ENCODE measurements around the gene GALNTL6. TPM values are rescaled to one million over a fixed set of nuclear protein-coding genes. Genes with fewer than 3 reads are reported as not detected.

The GALNTL6 gene
- total RNA-seq, 1 donor from 2014 or later, result 0.22 TPM

DNA sequence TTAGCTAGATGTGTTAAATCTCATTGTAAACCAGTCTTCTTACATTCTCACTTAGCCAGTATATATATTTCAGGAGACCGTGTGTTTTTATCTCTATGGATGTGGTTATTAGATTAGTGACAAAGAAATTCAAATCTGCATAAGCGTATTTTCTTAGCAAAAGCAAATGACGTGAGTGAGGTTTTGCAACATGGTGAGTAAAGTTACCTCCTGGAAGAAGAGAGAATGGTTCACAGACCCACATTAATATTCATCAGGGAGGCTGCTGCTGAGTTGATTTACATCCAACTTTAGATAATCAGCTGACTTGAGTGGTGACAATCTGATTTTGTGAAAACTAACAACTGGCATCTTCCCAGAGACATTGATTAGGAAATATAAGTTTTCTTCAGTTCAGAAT, 765.5 kb downstream of the GALNTL6 start:
- intact Hi-C loops (cut with DNase I), result no loop called here
- DNase-seq (ENCODE audit: low spot score), result no peak
- no peak for ATAC-seq

DNA sequence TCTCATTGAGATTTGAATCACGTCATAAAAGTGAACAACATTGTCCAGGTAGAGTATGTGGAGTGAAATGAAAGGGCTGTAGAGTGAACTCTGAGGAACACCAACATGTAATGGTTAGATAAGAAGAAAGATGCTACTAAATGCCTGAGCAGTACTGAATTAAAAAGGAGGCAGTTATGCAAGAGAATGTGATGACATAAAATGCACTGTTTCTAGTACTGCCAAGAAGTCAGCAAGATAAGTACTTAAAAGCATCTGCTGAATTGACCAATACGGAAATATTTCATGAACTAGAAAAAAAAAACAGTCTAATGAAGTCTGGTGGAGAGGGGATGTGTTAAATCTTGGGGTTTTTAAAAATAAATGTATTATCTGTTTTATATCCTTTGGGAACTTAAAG, 771.6 kb downstream of the GALNTL6 start:
- intact Hi-C loops (cut with DNase I), result no loop called here
- no peak for DNase-seq (ENCODE audit: low spot score)
- no peak for ATAC-seq

DNA sequence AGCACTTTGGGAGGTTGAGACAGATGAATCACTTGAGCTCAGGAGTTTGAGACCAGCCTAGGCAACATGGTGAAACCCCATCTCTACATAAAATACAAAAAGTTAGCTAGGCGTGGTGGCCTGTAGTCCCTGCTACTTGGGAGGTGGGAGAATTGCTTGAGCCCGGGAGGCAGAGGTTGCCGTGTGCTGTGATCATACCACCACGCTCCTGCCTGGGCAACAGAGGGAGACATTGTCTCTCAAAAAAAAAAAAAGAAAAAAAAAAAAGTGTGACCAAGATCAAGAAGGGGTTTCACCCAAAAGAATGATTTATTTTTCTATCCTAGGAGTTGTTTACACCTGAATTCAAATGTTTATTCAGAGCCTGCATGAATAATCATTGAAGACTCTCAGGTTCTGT, 783.0 kb downstream of the GALNTL6 start:
- DNase-seq (ENCODE audit: low spot score) (no peak), ATAC-seq (no peak)
- intact Hi-C loops (cut with DNase I), result no loop called here

DNA sequence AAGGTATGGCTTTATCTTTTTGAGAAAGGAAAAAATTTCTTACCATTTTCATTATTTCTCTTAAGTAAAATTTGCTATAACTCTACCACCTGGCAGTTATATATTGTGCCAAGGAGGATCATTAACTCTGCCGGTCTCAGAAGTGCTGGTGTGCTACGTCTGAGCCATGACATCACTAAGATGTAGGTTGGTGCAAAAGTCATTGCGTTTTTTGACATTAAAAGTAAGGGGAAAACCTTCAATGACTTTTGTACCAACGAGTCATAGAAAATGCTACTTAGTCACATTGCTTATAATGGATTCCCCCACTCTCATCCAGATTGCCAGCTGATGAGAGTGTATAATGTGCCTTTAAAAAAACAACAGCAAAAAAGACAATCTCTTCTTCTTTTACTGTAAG, 786.4 kb downstream of the GALNTL6 start:
- no peak for DNase-seq (ENCODE audit: low spot score)
- intact Hi-C loops (cut with DNase I), result no loop called here
- no peak for ATAC-seq

DNA sequence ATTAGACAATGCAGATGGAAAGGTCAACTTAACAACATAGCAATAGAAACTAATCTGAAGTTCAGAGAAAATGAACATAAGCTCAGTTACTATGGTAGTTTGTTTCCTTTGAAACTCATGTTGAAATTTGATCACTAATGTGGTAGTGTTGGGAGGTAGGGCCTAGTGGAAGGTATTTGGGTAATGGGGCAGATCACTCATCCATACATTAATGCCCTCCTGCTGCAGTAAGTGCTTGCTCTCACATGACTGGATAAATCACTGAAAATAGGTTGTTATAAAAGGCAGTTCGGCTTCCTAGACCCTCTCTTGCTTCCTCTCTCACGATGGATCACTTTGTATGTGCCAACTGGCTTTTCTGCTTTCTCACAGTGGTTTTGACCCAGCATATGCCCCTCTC, 788.0 kb downstream of the GALNTL6 start:
- intact Hi-C loops (cut with DNase I), result no loop called here
- DNase-seq (ENCODE audit: low spot score), result no peak
- no peak for ATAC-seq

DNA sequence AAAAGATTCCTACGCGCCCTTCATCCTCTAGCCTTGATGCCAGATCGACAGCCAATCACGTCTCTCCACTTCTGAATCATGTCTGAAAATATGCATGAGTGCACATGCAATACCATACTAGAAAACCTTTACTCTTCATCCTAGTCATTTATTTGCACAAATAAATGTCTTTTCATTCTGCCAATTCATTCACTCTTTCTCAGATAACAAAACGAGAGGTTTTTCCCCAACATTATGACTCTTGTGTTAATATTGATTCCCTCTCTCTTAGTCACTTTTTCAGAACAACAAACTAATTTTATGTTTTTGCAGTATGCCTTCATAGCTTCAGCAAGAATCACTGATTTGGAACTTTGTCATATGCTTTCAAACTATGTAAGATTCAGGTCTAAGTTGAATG, 806.0 kb downstream of the GALNTL6 start:
- no peak for ATAC-seq
- intact Hi-C loops (cut with DNase I), result no loop called here
- no peak for DNase-seq (ENCODE audit: low spot score)

DNA sequence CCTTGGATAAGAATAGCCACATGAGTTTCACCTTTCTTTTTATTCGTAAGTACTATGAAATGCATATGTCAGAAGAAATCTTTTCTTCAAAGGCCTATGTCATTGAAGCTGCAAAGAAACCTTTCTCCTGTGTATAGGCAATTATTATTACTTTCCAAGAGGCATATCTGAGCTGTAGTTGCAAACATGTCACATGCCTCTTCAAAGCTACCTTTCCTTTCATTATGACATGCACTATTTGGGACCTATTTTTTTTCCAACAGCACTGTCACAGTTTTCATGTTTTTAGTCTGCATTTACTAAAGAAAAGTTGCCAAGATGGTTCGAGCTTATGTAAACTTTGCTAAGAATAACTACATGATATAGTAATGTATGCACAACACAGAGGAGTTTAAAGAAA, 806.6 kb downstream of the GALNTL6 start:
- no peak for DNase-seq (ENCODE audit: low spot score)
- intact Hi-C loops (cut with DNase I), result no loop called here
- ATAC-seq, result no peak

DNA sequence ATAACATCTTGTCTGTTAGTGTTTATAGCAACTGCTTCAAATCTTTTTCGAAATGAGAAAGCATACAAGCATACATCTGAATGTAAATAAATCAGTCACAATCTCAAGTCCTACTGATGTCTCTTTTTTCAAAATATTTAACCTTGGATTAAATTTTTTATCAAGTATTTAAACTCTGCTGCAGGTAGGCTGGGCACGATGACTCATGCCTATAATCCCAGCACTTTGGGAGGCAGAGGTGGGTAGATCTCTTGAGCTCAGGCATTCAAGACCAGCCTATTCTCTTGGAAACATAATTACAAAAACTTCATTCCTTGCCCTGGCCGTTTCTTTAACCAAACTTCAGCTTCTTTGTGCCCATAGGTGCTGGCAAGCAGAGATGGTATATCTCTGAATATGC, 815.1 kb downstream of the GALNTL6 start:
- DNase-seq (ENCODE audit: low spot score), result no peak
- ATAC-seq, result no peak
- intact Hi-C loops (cut with DNase I), result no loop called here

DNA sequence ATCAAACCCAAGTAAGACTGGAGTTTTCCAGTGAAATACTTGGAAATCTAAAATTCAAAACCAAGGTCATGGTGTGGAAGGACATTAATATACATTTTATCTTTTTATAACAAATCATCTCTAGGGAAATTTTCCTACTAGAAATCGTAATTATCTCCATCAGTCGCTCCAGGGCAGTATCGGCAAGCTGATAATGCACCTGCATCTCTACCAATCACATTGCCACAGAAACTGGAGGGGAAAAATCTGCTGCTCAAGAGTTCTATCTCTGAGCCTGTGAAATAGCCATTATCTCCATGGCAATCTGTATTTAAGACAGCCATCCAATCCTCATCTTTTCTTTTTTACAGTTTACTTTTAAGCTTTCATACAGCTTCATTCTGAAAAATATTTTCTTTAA, 817.1 kb downstream of the GALNTL6 start:
- intact Hi-C loops (cut with DNase I), result no loop called here
- DNase-seq (ENCODE audit: low spot score) (no peak), ATAC-seq (no peak)

DNA sequence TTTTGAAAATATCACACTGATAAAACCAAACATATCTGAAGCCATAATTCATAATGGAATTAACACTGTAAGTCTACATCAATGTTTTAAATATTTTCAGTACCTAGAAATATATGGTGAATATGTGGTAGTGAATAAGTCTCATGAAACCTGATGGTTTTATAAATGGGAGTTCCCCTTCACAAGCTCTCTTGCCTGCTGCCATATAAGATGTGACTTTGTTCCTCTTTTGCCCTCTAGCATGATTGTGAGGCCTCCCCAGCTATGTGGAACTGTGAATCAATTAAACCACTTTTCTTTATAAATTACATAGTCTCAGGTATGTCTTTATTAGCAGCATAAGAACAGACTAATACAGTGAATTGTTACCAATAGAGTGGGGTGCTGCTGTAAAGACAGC, 818.6 kb downstream of the GALNTL6 start:
- intact Hi-C loops (cut with DNase I), result no loop called here
- ATAC-seq (no peak), DNase-seq (ENCODE audit: low spot score) (no peak)

DNA sequence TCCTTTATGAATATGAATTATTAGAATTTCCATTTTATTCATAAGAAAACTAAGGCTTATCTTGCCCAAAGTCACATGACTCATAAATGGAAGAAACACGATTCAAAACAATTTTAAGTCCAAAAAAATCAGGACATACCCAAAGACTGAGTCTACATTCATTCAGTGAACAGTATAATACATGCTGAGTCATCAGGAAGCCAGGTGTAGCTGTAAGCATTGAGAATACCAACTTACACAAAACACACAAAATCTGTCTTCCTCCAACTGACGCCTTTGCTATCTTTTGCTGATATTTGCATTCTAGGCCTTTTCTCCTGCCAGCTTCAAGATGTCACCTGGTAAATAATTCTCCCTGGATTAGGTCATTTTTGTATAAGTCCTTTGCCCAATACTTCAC, 835.3 kb downstream of the GALNTL6 start:
- intact Hi-C loops (cut with DNase I), result no loop called here
- ATAC-seq, result no peak
- DNase-seq (ENCODE audit: low spot score), result no peak

DNA sequence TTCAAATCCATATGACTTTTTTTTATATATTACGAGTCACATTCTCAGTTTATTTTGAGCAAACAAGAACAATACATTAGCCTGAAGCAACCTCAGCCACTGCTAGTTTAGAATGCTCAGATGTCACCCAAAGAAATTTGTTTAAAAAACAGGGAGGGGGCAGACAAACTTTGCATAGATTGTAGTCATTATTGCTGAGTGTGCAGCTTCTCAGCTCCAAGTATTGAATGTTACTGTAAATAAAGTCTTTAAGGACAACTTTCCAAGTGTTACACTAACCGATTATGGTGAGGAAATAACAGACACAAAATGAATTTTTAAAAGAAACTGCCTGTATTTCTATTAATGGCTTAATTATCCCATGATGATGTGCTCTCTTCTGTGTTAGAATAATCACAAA, 835.9 kb downstream of the GALNTL6 start:
- DNase-seq (ENCODE audit: low spot score) (no peak), ATAC-seq (no peak)
- intact Hi-C loops (cut with DNase I), result no loop called here

DNA sequence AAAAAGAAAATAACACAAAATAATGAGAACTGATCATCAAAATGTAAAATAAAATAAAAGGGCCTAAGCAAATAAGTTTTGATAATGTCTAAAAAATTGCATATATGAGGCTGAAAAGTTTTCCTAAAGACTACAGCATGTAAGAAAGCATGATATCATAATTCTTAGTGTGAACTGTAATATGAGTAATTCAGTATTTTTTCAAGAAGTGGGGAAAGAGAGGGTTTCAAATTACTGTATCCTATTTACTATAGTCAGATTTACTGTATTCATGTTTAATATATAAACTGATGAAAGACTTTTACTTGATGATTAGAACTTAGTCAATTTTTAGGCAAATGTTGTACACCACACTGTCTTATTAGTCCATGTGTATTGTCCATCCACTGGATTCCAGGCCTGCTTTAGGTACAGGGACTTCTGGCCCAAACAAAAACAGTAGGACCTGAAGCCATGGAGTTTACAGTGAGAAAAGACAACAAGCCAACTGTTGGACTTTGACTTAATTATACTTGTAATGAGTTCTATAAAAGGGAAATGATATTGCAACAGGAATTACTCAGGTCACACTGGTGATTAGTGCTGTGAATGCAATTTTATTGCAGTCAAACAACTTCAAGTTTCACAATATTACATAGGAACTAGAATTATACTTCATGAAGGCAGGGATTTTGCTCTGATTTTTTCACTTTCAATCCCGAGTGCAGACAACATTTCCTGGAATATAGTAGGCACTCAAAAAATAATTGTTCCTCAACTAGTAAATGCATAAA, 837.7 kb downstream of the GALNTL6 start:
- DNase-seq (ENCODE audit: low spot score) (no peak), ATAC-seq (no peak)
- intact Hi-C loops (cut with DNase I), result no loop called here

DNA sequence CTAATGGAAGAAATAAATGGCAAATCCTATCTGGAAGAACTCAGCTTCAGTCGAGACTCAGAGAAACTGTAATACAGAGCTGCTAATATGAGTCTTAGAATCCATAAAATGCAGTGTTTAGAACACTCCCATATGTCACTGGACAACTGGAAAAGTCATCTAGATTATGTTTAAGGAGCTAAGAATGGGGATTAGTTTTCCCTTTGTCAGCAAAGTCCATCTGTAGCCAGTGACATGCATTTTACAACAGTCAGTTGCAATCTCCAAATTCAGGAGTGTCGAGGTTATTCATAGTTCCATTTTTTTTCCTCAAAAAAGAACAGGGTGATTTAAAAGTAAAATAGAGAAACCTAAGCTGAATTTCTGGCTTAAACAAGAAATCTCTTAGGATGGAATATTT, 838.8 kb downstream of the GALNTL6 start:
- intact Hi-C loops (cut with DNase I), result no loop called here
- DNase-seq (ENCODE audit: low spot score), result no peak
- ATAC-seq, result no peak

DNA sequence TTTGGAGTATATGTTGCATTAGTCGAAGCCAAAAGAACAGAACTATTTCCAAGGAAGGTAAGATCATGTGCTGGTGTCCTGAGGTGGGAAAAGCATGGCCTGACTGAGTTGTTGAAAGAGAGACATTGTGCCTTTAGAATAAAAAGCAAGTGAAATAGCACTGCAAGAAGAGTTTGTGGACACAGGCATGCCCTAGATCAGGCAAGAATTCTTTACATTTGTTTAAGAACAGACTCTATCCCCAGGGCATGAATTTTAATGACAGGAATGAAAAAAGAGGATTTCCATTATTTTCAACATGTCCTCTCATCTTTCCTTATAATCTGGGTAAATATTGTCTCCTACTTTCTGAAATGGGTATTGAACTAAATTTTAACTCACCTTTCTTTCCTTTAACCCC, 839.2 kb downstream of the GALNTL6 start:
- no peak for ATAC-seq
- DNase-seq (ENCODE audit: low spot score), result no peak
- intact Hi-C loops (cut with DNase I), result no loop called here

DNA sequence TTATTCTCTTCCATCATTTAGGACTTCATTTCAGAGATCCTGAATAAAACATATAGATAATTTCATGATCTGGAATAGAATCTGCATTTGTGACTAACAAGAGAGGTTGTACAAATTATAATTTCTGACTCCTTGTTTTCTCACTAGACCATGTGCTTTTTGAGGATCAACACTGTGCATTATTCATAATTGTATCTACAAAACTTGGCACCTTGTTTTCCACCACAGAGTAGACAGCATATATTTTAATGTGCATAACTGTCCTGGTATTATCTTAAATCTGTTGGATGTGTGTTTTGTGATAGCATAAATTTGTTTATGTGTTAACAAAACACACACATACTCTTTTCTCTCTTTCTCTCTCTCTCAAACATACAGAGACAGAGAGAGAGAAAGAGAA, 840.5 kb downstream of the GALNTL6 start:
- intact Hi-C loops (cut with DNase I), result no loop called here
- ATAC-seq, result no peak

DNA sequence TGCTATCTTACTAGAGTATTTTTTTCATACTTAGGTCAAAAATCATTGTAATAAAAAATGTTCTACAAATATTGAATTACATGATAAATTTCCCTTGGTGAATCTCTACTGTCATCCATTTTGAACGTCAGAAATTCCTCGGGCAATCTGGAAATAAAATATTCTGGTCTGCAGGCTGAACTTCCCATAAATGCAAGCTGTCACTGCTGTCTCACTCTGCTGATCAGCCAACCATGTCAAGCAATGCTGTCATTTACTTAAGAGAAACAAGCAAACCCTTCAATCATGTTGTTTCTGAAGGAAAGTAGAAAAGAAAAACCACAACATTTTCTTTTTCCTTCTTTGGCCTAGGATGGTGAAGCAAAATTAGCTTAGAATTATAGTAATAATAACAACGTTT, 841.3 kb downstream of the GALNTL6 start:
- DNase-seq (ENCODE audit: low spot score) (no peak), ATAC-seq (no peak)
- intact Hi-C loops (cut with DNase I), result no loop called here

More for the DNA sequence above, 840.5 kb downstream of the GALNTL6 start:
- DNase-seq (ENCODE audit: low spot score), result no peak

DNA sequence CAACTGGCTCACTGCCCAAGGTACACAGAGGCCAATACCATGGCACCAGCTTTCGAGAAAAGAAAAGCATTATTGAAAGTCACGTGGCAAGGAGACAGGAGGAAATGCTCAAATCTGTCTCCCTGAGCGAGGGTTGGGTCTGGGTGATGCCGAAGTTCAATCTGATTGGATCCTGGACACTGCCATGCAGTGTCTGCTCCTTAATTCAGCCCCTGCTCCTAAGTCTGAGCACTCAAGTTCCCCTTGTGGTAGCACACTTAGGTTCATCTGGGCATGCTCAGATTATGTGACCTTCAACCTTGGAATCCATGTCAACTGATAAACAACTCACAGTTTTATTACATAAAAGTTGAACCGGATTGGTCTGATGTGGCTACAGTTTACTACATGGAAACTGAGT, 842.9 kb downstream of the GALNTL6 start:
- DNase-seq (ENCODE audit: low spot score), result no peak
- intact Hi-C loops (cut with DNase I), result no loop called here
- ATAC-seq, result no peak

DNA sequence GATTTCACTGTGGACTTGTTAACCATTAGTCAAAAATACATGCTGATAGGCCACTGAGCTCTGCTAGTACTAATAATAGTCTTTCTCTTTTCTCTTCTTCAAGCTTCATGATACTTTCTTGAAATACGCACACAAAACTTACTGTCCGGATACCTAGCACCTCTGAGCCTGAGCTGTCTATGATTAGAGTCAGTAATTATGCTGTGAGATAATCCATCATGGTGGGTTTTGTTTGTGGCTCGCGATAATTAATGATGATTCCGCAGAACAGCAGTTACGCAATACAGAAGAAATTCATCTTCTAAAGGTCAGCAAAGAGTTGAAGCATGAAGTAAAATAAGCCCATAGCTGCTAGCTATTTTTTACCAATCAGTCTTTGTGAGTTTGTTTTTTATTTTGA, 843.9 kb downstream of the GALNTL6 start:
- ATAC-seq (no peak), DNase-seq (ENCODE audit: low spot score) (no peak)
- intact Hi-C loops (cut with DNase I), result no loop called here

DNA sequence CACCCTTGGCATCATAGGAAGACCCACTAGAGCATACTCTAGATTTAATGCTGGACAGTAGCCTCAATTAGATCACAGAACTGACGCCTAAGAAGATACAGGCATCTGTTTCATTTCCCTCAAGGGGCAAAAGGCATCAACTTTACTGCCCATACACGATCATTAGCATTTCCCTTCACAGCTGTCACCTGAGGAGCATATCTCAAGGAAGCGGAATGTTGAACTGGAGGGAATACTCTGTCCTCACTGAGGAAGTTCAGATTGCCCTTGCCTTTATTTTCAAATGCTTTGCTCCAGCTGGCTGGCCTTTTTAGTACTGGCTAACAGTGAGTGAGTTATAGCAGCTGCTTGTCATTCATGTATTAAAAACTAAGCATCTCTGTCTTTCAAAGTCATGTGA, 847.0 kb downstream of the GALNTL6 start:
- DNase-seq (ENCODE audit: low spot score) (no peak), ATAC-seq (no peak)
- intact Hi-C loops (cut with DNase I), result no loop called here

DNA sequence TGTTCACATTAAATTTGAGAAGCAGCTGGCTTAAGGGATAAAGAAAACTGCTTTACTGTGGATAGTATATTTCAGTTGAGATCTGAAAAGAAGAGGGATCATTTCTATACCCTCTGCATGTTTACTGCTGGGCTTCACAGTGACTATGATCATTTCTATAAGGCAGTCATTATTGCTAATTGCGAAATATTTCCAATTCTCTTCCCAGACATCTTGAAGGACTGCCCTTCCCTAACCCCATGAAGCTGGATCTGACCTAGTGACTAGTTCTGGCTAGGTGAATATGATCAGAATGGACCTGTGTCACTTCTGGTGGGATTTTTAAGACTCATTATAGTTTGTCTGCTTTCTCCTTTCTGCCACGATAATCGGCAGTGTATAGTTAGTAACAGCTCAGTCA, 848.9 kb downstream of the GALNTL6 start:
- intact Hi-C loops (cut with DNase I), result no loop called here
- no peak for ATAC-seq
- DNase-seq (ENCODE audit: low spot score), result no peak
